Smooth muscle cell (in vitro differentiated cells): ENCODE results near the gene ADRA2A. TPM values are rescaled to one million over a fixed set of nuclear protein-coding genes. Genes with fewer than 3 reads are reported as not detected.

ENCODE experiments used
- DNase-seq: peaks from one replicate; lab custom pipeline; 2025; ENCODE audit not compliant: unreplicated experiment; lab: John Stamatoyannopoulos, UW
- H2AFZ ChIP-seq: fragments of 200-600 bp; sonication (generic); 2 replicates; pipeline ENCODE4 v1.6.0; 2016; ENCODE audit warnings: antibody characterized with exemption, low read depth, mild to moderate bottlenecking
- H3F3A ChIP-seq: fragments of 200-600 bp; sonication (generic); 2 replicates; pipeline ENCODE4 v1.6.0; 2017; ENCODE audit warnings: antibody characterized with exemption, low read depth
- H3K27ac ChIP-seq: fragments of 200-600 bp; sonication (generic); 2 replicates; pipeline ENCODE4 v1.5.1; 2016; ENCODE audit warnings: low read depth, mild to moderate bottlenecking
- H3K27me3 ChIP-seq: fragments of 200-600 bp; sonication (generic); 2 replicates; pipeline ENCODE4 v1.6.1; 2016; ENCODE audit warnings: low read depth, mild to moderate bottlenecking
- H3K36me3 ChIP-seq: fragments of 200-600 bp; sonication (generic); 2 replicates; pipeline ENCODE4 v1.5.1; 2016; ENCODE audit warnings: low read depth
- H3K4me1 ChIP-seq: fragments of 200-600 bp; sonication (generic); 2 replicates; pipeline ENCODE4 v1.5.1; 2016; ENCODE audit warnings: low read depth
- H3K4me2 ChIP-seq: fragments of 200-600 bp; sonication (generic); 2 replicates; pipeline ENCODE4 v1.6.0; 2016; ENCODE audit warnings: mild to moderate bottlenecking
- H3K4me3 ChIP-seq: fragments of 200-600 bp; sonication (generic); 2 replicates; pipeline ENCODE4 v1.5.1; 2016; ENCODE audit warnings: mild to moderate bottlenecking
- H3K79me2 ChIP-seq: fragments of 200-600 bp; sonication (generic); 2 replicates; pipeline ENCODE4 v1.6.0; 2016; ENCODE audit warnings: low read depth, mild to moderate bottlenecking
- H3K9ac ChIP-seq: fragments of 200-600 bp; sonication (generic); 2 replicates; pipeline ENCODE4 v1.6.0; 2016; ENCODE audit warnings: low read depth
- H3K9me3 ChIP-seq: fragments of 200-600 bp; sonication (generic); replicated peaks from 2 replicates; pipeline ENCODE4 v1.5.1; 2016; ENCODE audit warnings: low read depth
- H4K20me1 ChIP-seq: fragments of 200-600 bp; sonication (generic); 2 replicates; pipeline ENCODE4 v1.6.0; 2016; ENCODE audit warnings: low read depth
- CTCF ChIP-seq: fragments of 200-600 bp; sonication (generic); IDR thresholded peaks from 2 replicates; pipeline ENCODE4 v1.5.1; 2017; ENCODE audit warnings: borderline replicate concordance, mild to moderate bottlenecking, antibody characterized with exemption; ENCODE audit not compliant: insufficient read depth, poor library complexity, severe bottlenecking
- WGBS: methylation state at CpG from one replicate; pipeline ENCODE4 v1.1.7; 2016; ENCODE audit warnings: low lambda C conversion rate; 5-methylcytosine and 5-hydroxymethylcytosine counted together
- polyA plus RNA-seq: library from polyadenylated mRNA; unstranded; fragments of >200 nt; fragmentation: Nextera tagmentation; extraction: Ambion mirVana; gene quantifications from 2 replicates; pipeline ENCODE4 v1.2.1, GENCODE V29; 2016
- small RNA-seq: library from RNA; depleted of rRNA; stranded (forward); fragments of <200 nt; gene quantifications from one replicate; pipeline ENCODE3, GENCODE V24; 2014
- total RNA-seq: library from RNA; depleted of rRNA; stranded (reverse); fragments of >200 nt; gene quantifications from 2 replicates; pipeline ENCODE4 v1.2.3, GENCODE V29; 2014

Gene ADRA2A
- total and polyA plus RNA-seq, 2 experiments from 2014 or later = 0.67 to 3.8 TPM

- no peak for TF ChIP-seq CTCF
- Histone ChIP-seq H3K27ac (no peak overlapping the region), H3K9me3 (no peaks in the 10 kb centered on the region), H3K4me3 (no peak overlapping the region), H3K27me3 (no peaks in the 10 kb centered on the region), H3F3A (no peaks in the 10 kb centered on the region), H3K9ac (no peak overlapping the region), H3K4me1 (no peaks in the 10 kb centered on the region), H3K79me2 (no peaks in the 10 kb centered on the region), H4K20me1 (no peaks in the 10 kb centered on the region), H2AFZ (no peak overlapping the region), H3K36me3 (no peaks in the 10 kb centered on the region), H3K4me2 (no peak overlapping the region)
- 89% methylated on average over 6 of the region's 6 CpGs for WGBS
- no peak for DNase-seq
These were observed 52.5 kb downstream of the ADRA2A start for GRCh38 chr10:111129363-111129762.

- 81% methylated on average over 5 of the region's 5 CpGs for WGBS
- no peak overlapping the region for H3K4me3 ChIP-seq
- no peak for TF ChIP-seq CTCF
These were observed 53.6 kb downstream of the ADRA2A start for GRCh38 chr10:111130471-111130870.

More at GRCh38 chr10:111130471-111130870, 53.6 kb downstream of the ADRA2A start:
- Histone ChIP-seq H3K27ac (no peak overlapping the region), H3K27me3 (no peaks in the 10 kb centered on the region), H2AFZ (no peak overlapping the region), H3K79me2 (no peaks in the 10 kb centered on the region), H4K20me1 (no peaks in the 10 kb centered on the region), H3K4me2 (no peak overlapping the region), H3K36me3 (no peaks in the 10 kb centered on the region), H3K9ac (no peak overlapping the region), H3K9me3 (no peaks in the 10 kb centered on the region), H3K4me1 (no peaks in the 10 kb centered on the region), H3F3A (no peaks in the 10 kb centered on the region)
- no peak for DNase-seq

Small RNAs within 50 kb of the gene (small RNA-seq; reads per million reads assigned to genes)
- not detected for gene AL355863.1

Other genes starting within 250 kb of the ADRA2A start
- gene PDCD4, start 205.1 kb upstream of the ADRA2A start, total RNA-seq = 67.0 and 73.5 TPM in 2 replicates
- gene PDCD4, start 205.1 kb upstream of the ADRA2A start, polyA plus RNA-seq = 124 and 141 TPM in 2 replicates
- gene BBIP1, start 157.8 kb upstream of the ADRA2A start, total RNA-seq = 19.5 and 22.3 TPM in 2 replicates
- 17.8 and 26.3 TPM in 2 replicates for gene BBIP1, start 157.8 kb upstream of the ADRA2A start, polyA plus RNA-seq
- gene SHOC2, start 157.4 kb upstream of the ADRA2A start, total RNA-seq = 45.1 and 54.4 TPM in 2 replicates
- gene SHOC2, start 157.4 kb upstream of the ADRA2A start, polyA plus RNA-seq = 19.3 and 22.7 TPM in 2 replicates